ENCODE data around the gene ISLR2. TPM values are rescaled to one million over a fixed set of nuclear protein-coding genes. Genes with fewer than 3 reads are reported as not detected.
"Not testable (repeated sequence)": the region's sequence is repeated elsewhere in the genome, so short reads cannot be mapped to it uniquely, and the experiment has no call there.

ISLR2 gene, protein sequence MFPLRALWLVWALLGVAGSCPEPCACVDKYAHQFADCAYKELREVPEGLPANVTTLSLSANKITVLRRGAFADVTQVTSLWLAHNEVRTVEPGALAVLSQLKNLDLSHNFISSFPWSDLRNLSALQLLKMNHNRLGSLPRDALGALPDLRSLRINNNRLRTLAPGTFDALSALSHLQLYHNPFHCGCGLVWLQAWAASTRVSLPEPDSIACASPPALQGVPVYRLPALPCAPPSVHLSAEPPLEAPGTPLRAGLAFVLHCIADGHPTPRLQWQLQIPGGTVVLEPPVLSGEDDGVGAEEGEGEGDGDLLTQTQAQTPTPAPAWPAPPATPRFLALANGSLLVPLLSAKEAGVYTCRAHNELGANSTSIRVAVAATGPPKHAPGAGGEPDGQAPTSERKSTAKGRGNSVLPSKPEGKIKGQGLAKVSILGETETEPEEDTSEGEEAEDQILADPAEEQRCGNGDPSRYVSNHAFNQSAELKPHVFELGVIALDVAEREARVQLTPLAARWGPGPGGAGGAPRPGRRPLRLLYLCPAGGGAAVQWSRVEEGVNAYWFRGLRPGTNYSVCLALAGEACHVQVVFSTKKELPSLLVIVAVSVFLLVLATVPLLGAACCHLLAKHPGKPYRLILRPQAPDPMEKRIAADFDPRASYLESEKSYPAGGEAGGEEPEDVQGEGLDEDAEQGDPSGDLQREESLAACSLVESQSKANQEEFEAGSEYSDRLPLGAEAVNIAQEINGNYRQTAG
- total RNA-seq (not detected), polyA plus RNA-seq (under 1 TPM in 1 of 2 donors, not detected in 1; 0.03 TPM)

DNA sequence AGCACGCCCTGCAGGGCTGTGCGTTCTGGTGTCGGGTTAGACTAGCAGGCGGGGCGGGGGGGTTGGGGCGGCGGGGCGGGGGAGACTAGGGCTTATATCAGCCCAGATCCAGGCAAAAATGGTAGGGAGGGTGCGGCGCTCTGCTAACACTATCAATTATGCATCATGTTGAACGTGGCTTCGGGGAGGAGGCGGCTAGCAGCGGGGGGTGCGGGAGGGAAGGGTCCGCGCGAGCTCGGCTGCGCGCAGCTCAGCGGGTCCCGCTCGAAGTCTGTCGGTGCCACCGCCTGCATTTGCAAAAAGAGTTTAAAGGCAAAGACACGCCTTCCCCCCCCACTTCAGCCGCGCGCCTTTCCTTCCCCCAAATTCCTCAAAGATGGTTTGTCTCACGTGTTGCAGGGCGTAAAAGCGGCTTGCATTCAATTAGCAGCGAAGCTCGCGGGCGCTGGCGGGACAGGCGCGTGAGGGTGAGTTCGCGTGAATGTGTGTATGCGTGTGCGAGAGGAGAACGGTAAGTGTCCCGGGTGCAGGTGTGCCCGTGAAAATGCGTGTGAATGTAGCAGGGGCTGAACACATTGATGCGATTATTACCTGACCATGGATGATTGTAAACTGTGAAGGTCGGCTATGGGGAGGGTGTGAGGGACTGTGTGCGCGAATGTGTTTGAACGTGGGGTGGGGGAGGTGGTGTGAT is at the start of gene ISLR2:
Gene ISLR2, plus strand, starts transcription at position 432 of the 694 bp plus-strand sequence. CDS start 2,169 bp downstream, outside the sequence.
- H3K4me1 ChIP-seq (ENCODE audit: control insufficient read depth in 4 of 4, insufficient read depth in 4 of 4, low read length in 3 of 4) = peaks cover 15 to 59% (median 23%) of the 10 kb centered on the region in 4 donors
- WGBS = 4% methylated on average over 53 of the region's 53 CpGs
- H3K27me3 ChIP-seq (ENCODE audit: control insufficient read depth in 4 of 4, insufficient read depth in 4 of 4, low read length in 3 of 4) = peaks cover 12 to 21% (median 16%) of the 10 kb centered on the region in 4 donors
- no peak within 1 kb of the TSS for H3K27ac ChIP-seq (ENCODE audit: low read depth in 1 of 2, low read length in 2 of 2)
- no peak within 1 kb of the TSS for H3K9ac ChIP-seq (ENCODE audit: low read depth in 1 of 2, low read length in 2 of 2)
- no peak for DNase-seq (ENCODE audit: low spot score)
- H3K36me3 ChIP-seq (ENCODE audit: control insufficient read depth in 4 of 4, insufficient read depth in 3 of 4, low read depth in 1 of 4, low read length in 3 of 4) = no peaks in the 10 kb centered on the region
- H3K4me3 ChIP-seq (ENCODE audit: low read depth in 1 of 3, low read length in 3 of 3) = no peak within 1 kb of the TSS
- TF ChIP-seq, protein P1, sequence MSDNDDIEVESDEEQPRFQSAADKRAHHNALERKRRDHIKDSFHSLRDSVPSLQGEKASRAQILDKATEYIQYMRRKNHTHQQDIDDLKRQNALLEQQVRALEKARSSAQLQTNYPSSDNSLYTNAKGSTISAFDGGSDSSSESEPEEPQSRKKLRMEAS (IDR thresholded peaks at IDR 0.05) = no peak
- TF ChIP-seq, protein P2, sequence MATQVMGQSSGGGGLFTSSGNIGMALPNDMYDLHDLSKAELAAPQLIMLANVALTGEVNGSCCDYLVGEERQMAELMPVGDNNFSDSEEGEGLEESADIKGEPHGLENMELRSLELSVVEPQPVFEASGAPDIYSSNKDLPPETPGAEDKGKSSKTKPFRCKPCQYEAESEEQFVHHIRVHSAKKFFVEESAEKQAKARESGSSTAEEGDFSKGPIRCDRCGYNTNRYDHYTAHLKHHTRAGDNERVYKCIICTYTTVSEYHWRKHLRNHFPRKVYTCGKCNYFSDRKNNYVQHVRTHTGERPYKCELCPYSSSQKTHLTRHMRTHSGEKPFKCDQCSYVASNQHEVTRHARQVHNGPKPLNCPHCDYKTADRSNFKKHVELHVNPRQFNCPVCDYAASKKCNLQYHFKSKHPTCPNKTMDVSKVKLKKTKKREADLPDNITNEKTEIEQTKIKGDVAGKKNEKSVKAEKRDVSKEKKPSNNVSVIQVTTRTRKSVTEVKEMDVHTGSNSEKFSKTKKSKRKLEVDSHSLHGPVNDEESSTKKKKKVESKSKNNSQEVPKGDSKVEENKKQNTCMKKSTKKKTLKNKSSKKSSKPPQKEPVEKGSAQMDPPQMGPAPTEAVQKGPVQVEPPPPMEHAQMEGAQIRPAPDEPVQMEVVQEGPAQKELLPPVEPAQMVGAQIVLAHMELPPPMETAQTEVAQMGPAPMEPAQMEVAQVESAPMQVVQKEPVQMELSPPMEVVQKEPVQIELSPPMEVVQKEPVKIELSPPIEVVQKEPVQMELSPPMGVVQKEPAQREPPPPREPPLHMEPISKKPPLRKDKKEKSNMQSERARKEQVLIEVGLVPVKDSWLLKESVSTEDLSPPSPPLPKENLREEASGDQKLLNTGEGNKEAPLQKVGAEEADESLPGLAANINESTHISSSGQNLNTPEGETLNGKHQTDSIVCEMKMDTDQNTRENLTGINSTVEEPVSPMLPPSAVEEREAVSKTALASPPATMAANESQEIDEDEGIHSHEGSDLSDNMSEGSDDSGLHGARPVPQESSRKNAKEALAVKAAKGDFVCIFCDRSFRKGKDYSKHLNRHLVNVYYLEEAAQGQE (IDR thresholded peaks at IDR 0.05) = no peak
- TF ChIP-seq, protein P3, sequence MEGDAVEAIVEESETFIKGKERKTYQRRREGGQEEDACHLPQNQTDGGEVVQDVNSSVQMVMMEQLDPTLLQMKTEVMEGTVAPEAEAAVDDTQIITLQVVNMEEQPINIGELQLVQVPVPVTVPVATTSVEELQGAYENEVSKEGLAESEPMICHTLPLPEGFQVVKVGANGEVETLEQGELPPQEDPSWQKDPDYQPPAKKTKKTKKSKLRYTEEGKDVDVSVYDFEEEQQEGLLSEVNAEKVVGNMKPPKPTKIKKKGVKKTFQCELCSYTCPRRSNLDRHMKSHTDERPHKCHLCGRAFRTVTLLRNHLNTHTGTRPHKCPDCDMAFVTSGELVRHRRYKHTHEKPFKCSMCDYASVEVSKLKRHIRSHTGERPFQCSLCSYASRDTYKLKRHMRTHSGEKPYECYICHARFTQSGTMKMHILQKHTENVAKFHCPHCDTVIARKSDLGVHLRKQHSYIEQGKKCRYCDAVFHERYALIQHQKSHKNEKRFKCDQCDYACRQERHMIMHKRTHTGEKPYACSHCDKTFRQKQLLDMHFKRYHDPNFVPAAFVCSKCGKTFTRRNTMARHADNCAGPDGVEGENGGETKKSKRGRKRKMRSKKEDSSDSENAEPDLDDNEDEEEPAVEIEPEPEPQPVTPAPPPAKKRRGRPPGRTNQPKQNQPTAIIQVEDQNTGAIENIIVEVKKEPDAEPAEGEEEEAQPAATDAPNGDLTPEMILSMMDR (IDR thresholded peaks at IDR 0.05; ENCODE audit: low read depth, low read length, missing input control) = no peak
- TF ChIP-seq JUND (IDR thresholded peaks at IDR 0.05) = no peak
- TF ChIP-seq, protein P4, sequence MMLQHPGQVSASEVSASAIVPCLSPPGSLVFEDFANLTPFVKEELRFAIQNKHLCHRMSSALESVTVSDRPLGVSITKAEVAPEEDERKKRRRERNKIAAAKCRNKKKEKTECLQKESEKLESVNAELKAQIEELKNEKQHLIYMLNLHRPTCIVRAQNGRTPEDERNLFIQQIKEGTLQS (IDR thresholded peaks at IDR 0.05) = no peak
- no peak for TF ChIP-seq YY1 (IDR thresholded peaks at IDR 0.05)
- no peak for TF ChIP-seq RAD21 (IDR thresholded peaks at IDR 0.05)
- no peak for TF ChIP-seq FOXA2 (IDR thresholded peaks at IDR 0.05)
- TF ChIP-seq HNF4A (conservative IDR thresholded peaks at IDR 0.05) = no peak
- no peak for TF ChIP-seq FOXA1 (IDR thresholded peaks at IDR 0.05)
- TF ChIP-seq, protein P5, sequence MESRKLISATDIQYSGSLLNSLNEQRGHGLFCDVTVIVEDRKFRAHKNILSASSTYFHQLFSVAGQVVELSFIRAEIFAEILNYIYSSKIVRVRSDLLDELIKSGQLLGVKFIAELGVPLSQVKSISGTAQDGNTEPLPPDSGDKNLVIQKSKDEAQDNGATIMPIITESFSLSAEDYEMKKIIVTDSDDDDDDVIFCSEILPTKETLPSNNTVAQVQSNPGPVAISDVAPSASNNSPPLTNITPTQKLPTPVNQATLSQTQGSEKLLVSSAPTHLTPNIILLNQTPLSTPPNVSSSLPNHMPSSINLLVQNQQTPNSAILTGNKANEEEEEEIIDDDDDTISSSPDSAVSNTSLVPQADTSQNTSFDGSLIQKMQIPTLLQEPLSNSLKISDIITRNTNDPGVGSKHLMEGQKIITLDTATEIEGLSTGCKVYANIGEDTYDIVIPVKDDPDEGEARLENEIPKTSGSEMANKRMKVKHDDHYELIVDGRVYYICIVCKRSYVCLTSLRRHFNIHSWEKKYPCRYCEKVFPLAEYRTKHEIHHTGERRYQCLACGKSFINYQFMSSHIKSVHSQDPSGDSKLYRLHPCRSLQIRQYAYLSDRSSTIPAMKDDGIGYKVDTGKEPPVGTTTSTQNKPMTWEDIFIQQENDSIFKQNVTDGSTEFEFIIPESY (IDR thresholded peaks at IDR 0.05) = no peak
- no peak for TF ChIP-seq EGR1 (IDR thresholded peaks at IDR 0.05; ENCODE audit: low read depth in 2 of 2)
- TF ChIP-seq HNF4G (IDR thresholded peaks at IDR 0.05) = no peak
- TF ChIP-seq GABPA (IDR thresholded peaks at IDR 0.05 in 1 of 2, conservative IDR thresholded peaks at IDR 0.05 in 1 of 2) = no peak
- no peak for TF ChIP-seq RXRA (IDR thresholded peaks at IDR 0.05)
- TF ChIP-seq TAF1 (conservative IDR thresholded peaks at IDR 0.05) = no peak
- H3K9me3 ChIP-seq (ENCODE audit: control insufficient read depth in 4 of 4, low read length in 3 of 4) = peaks cover 0 to 3% (median 0%) of the 10 kb centered on the region in 4 donors

DNA sequence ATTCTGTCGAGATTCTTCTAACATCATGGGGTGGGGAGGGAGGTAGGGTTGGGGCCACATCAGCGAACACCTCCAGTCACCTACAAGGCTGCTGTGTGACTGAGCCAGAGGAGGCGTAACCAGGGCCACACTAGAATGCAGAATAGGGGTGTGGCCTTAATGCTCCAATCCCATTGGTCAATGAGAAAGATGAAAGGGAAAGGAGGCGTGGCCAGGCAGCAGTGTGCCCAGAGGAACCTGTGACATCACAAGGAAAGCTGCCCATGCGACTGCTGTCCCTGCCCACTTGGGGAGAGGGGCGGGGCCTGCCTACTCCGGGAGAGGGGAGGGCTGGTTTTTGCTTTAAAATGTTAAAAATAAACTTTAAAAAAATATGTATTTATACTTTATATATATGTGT is 47.9 kb upstream of the ISLR2 start, which contains the start of gene GOLGA6A:
Gene GOLGA6A, minus strand, starts transcription at position 101 of the 400 bp plus-strand sequence. Its CDS starts 41 bp downstream, at position 60.
- H3K4me3 ChIP-seq (ENCODE audit: low read depth in 1 of 3, low read length in 3 of 3); H3K4me1 ChIP-seq (ENCODE audit: control insufficient read depth in 4 of 4, insufficient read depth in 4 of 4, low read length in 3 of 4); H3K9me3 ChIP-seq (ENCODE audit: control insufficient read depth in 4 of 4, low read length in 3 of 4); H3K27ac ChIP-seq (ENCODE audit: low read depth in 1 of 2, low read length in 2 of 2); DNase-seq (ENCODE audit: low spot score); H3K27me3 ChIP-seq (ENCODE audit: control insufficient read depth in 4 of 4, insufficient read depth in 4 of 4, low read length in 3 of 4); H3K9ac ChIP-seq (ENCODE audit: low read depth in 1 of 2, low read length in 2 of 2); H3K36me3 ChIP-seq (ENCODE audit: control insufficient read depth in 4 of 4, insufficient read depth in 3 of 4, low read depth in 1 of 4, low read length in 3 of 4): not testable (repeated sequence)
- no CpG with 5 or more reads among the region's 7 CpGs for WGBS

DNA sequence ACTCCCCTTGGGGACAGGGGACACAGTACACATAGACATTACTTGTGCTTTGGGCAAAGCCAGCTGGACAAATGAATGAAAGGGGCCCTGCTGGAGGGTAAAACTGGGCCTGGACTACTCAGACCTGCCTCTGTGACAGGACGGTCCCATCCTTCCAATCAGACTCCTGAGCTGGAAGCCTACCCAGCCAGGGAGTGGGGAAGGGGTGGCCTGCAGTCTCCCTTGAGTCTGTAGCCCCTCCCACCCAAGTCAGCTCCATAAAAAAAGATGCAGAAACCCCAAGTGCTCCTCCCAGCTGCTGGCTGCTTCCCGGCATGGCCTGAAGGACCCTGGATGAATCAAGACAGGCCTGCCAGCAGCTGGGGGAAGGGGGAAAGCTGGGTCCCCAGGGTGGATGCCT is 35.8 kb upstream of the ISLR2 start:
- DNase-seq (ENCODE audit: low spot score); H3K36me3 ChIP-seq (ENCODE audit: control insufficient read depth in 4 of 4, insufficient read depth in 3 of 4, low read depth in 1 of 4, low read length in 3 of 4); H3K9me3 ChIP-seq (ENCODE audit: control insufficient read depth in 4 of 4, low read length in 3 of 4); H3K4me3 ChIP-seq (ENCODE audit: low read depth in 1 of 3, low read length in 3 of 3); H3K27me3 ChIP-seq (ENCODE audit: control insufficient read depth in 4 of 4, insufficient read depth in 4 of 4, low read length in 3 of 4); H3K9ac ChIP-seq (ENCODE audit: low read depth in 1 of 2, low read length in 2 of 2); H3K4me1 ChIP-seq (ENCODE audit: control insufficient read depth in 4 of 4, insufficient read depth in 4 of 4, low read length in 3 of 4); H3K27ac ChIP-seq (ENCODE audit: low read depth in 1 of 2, low read length in 2 of 2): not testable (repeated sequence)
- WGBS = no CpG with 5 or more reads among the region's 2 CpGs
